ENCODE data around the gene ARFGEF2. TPM values are rescaled to one million over a fixed set of nuclear protein-coding genes. Genes with fewer than 3 reads are reported as not detected.
"Not testable (repeated sequence)": the region's sequence is repeated elsewhere in the genome, so short reads cannot be mapped to it uniquely, and the experiment has no call there.

The ARFGEF2 gene
- total RNA-seq, 1 donor: 52.7 TPM

DNA sequence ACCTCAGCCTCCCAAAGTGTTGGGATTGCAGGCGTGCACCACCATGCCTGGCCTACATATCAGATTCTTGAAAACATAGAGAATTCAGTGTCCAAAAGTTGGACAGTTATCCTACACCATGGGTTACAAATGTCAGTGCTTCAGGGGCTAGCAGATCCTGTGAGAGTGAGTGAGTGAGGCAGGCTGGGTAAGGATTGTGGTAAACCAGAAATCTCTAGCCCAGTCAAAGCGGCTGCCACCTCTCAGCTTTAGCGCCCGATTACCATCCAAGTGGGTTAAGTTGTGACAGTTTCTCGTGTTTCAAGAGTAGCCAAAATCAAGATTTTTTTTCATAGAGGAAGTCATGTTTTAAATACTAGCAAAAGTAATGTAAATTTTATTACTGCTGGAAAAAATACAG lies 102.7 kb downstream of the ARFGEF2 start:
- no peak overlapping the region for H3K4me3 ChIP-seq (ENCODE audit: low read depth, low read length)
- no peak for DNase-seq (ENCODE audit: low read depth)
- TF ChIP-seq, protein P1, sequence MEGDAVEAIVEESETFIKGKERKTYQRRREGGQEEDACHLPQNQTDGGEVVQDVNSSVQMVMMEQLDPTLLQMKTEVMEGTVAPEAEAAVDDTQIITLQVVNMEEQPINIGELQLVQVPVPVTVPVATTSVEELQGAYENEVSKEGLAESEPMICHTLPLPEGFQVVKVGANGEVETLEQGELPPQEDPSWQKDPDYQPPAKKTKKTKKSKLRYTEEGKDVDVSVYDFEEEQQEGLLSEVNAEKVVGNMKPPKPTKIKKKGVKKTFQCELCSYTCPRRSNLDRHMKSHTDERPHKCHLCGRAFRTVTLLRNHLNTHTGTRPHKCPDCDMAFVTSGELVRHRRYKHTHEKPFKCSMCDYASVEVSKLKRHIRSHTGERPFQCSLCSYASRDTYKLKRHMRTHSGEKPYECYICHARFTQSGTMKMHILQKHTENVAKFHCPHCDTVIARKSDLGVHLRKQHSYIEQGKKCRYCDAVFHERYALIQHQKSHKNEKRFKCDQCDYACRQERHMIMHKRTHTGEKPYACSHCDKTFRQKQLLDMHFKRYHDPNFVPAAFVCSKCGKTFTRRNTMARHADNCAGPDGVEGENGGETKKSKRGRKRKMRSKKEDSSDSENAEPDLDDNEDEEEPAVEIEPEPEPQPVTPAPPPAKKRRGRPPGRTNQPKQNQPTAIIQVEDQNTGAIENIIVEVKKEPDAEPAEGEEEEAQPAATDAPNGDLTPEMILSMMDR (IDR thresholded peaks at IDR 0.05; ENCODE audit: insufficient read depth, low read length): no peak

DNA sequence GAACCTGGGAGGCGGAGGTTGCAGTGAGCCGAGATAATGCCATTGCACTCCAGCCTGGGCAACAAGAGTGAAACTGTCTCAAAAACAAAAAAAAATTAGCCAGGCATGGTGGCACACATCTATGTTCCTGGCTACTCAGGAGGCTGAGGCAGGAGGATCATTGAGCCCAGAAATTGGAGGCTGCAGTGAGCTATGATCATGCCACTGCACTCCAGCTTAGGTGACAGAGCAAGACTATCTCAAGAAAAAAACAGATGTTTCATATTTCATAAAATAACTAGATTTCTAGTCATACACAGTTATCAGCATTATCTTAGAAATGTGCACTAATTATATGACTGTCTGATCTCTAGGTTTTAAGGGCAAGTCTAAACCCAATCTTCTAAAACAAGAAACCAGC lies 106.7 kb downstream of the ARFGEF2 start:
- DNase-seq (ENCODE audit: low read depth); H3K4me3 ChIP-seq (ENCODE audit: low read depth, low read length): not testable (repeated sequence)

DNA sequence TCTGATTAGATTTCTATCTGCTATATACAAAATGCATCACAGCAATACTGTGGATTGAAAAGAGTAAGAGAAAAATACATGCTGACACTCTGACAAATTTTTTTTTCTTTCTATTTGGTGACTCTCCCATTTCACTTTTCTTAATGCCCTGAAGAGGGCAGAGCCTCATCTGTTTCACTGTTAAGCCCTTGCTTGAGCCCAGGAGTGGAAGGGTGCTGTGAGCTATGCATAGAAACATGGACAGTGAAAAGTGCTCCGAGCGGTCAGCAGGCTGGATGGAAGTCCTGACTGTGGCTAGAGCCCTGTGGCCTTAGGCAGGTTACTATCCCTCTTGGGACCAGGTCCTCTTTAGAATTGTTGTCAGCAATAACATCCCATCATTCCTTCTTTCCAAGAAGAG lies 107.2 kb downstream of the ARFGEF2 start:
- TF ChIP-seq, protein P1 (IDR thresholded peaks at IDR 0.05; ENCODE audit: insufficient read depth, low read length): peak; percentile 58
- DNase-seq (ENCODE audit: low read depth): peak; percentile 58
- H3K4me3 ChIP-seq (ENCODE audit: low read depth, low read length): no peak overlapping the region

DNA sequence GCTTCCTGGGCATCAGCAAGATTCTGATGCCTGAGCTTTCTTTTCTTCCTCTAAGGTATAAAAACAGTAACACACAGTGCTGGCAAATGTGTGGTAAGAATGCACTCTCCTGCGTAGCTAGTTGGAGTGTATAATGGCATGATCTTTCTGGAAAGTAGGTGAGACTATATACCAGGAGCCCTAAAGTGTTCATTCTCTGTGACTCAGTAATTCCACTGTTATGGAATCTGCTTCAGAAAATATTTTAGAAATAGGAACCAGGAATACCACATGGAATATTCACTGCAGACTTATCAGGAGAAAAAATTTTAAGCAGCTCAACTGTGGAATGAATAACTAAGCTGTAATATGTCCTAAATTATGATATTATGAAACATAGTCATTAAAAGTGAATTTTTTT lies 107.7 kb downstream of the ARFGEF2 start:
- H3K4me3 ChIP-seq (ENCODE audit: low read depth, low read length): no peak overlapping the region
- DNase-seq (ENCODE audit: low read depth): peak; percentile 76
- TF ChIP-seq, protein P1 (IDR thresholded peaks at IDR 0.05; ENCODE audit: insufficient read depth, low read length): no peak

DNA sequence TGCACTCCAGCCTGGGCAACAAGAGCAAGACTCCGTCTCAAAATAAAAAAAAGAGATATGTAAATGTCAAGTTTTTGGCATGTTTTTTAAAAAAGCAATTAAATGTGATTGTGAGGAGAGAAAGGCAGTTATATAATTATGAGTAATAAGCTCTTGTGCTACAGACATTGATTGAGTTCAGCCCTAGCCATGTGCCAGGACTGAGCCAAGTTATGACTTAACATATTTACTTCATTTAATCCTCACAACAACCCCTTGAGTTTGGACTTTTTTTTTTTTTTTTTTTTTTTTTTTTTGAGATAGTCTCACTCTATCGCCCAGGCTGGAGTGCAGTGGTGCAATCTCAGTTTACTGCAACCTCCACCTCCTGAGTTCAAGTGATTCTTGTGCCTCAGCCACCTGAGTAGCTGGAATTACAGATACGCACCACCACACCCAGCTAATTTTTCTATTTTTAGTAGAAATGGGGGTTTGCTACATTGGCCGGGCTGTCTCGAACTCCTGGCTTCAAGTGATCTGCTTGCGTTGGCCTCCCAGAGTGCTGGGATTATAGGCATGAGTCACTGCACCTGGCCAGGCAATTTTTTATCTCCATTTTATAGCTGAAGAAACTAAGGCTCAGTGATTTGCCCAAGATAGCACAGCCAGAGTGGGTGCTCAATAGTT lies 109.6 kb downstream of the ARFGEF2 start:
- TF ChIP-seq, protein P1 (IDR thresholded peaks at IDR 0.05; ENCODE audit: insufficient read depth, low read length): no peak
- H3K4me3 ChIP-seq (ENCODE audit: low read depth, low read length): no peak overlapping the region
- peak; percentile 63 for DNase-seq (ENCODE audit: low read depth)

DNA sequence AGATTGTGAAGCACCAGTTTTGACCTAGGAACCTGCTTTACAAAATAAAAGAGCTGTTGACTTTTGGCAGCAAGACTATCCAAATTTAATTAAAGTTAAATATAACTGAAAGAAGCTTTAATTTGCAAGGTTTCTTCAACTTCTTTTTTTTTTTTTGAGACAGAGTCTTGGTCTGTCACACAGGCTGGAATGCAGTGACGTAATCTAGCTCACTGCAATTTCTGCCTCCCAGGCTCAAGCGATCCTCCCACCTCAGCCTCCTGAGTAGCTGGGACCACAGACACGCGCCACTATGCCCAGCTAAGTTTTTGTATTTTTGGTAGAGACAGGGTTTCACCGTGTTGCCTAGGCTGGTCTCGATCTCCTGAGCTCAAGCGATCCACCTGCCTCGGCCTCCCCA lies 110.9 kb downstream of the ARFGEF2 start:
- DNase-seq (ENCODE audit: low read depth): no peak
- TF ChIP-seq, protein P1 (IDR thresholded peaks at IDR 0.05; ENCODE audit: insufficient read depth, low read length): no peak
- H3K4me3 ChIP-seq (ENCODE audit: low read depth, low read length): no peak overlapping the region

DNA sequence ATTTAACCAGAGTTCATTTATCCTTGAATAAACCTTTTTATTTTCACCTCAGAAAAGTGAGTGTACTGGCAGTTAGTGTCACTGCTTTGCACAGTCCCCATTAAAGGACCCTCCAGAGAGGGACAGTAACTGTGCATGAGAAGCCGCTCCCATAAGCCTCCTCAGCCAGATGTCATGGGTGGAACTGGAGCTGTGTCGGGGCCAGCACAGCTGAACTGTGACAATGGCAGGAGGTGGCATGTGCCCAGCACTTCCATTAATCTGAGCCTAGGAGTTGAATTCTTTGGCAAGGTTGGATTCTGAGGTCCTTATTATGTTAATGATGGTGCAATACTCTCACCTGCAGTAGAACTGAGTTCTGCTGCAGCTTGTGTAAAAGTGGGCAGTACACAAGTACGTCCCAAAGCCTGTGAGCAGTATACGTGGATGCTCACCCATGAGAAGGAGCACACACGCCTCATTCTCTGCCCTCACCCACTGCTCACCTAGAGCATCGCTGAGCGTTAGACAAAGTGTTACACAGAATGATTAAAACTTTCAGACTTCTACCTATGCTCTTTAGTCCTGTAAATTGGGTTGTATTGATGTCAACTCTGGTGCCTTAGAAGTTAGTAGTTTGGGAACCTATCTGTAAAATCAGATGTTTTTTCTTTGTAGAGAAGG lies 112.7 kb downstream of the ARFGEF2 start:
- no peak overlapping the region for H3K4me3 ChIP-seq (ENCODE audit: low read depth, low read length)
- TF ChIP-seq, protein P1 (IDR thresholded peaks at IDR 0.05; ENCODE audit: insufficient read depth, low read length): no peak
- no peak for DNase-seq (ENCODE audit: low read depth)
